A673 (cell line): Measurements from ENCODE around the gene HIBADH.

Experiments used
- CTCF ChIP-seq: fragments of 300-800, 200-600 bp; sonication (generic); conservative IDR thresholded peaks from 2 replicates; pipeline ENCODE4 v1.5.1; 2017; ENCODE audit warnings: low read depth, mild to moderate bottlenecking, antibody characterized with exemption, low read length, moderate library complexity, mixed read lengths
- EZH2 ChIP-seq: fragments of 200-600 bp; sonication (generic); IDR thresholded peaks from 2 replicates; pipeline ENCODE4 v1.6.1; 2017; ENCODE audit warnings: borderline replicate concordance, low read depth, mild to moderate bottlenecking, mixed read lengths, antibody characterized with exemption, low read length; ENCODE audit not compliant: poor library complexity, severe bottlenecking

GRCh38 chr7:27662490-27663205 lies at the start of gene HIBADH:
- TF ChIP-seq EZH2 (no peak), CTCF (no peak)
